ENCODE measurements around the gene SMIM24. TPM values are rescaled to one million over a fixed set of nuclear protein-coding genes. Genes with fewer than 3 reads are reported as not detected.

The SMIM24 gene
- total and polyA plus RNA-seq, 2 donors (not counting 1 experiment from before 2014, with no cell fraction given) = not detected

GRCh38 chr19:3522421-3523360, 42.4 kb upstream of the SMIM24 start:
- intact Hi-C loops (cut with micrococcal nuclease) = no loop called here
- Histone ChIP-seq H3K4me1 (ENCODE audit: control insufficient read depth in 2 of 2, insufficient read depth in 2 of 2, low read length in 2 of 2) (peaks cover 0 to 11% of the 10 kb centered on the region in 2 donors), H3K9ac (ENCODE audit: low read length) (no peak overlapping the region), H3K36me3 (replicated peaks in 1 of 2; ENCODE audit: control extremely low read depth in 1 of 2, control insufficient read depth in 1 of 2, extremely low read depth in 1 of 2, insufficient read depth in 2 of 2, low read length in 1 of 2) (peaks cover 0 to 68% of the 10 kb centered on the region in 2 experiments), H3K27me3 (replicated peaks in 1 of 4; ENCODE audit: control extremely low read depth in 1 of 4, control insufficient read depth in 3 of 4, insufficient read depth in 4 of 4, low read length in 3 of 4) (no peaks in the 10 kb centered on the region), H4K20me1 (ENCODE audit: control insufficient read depth, insufficient read depth, low read length, poor library complexity, severe bottlenecking) (peaks cover 96% of the 10 kb centered on the region), H3K79me2 (ENCODE audit: control insufficient read depth, insufficient read depth, low read length) (peaks cover 76% of the 10 kb centered on the region), H3K9me3 (ENCODE audit: control extremely low read depth in 1 of 3, control insufficient read depth in 2 of 3, insufficient read depth in 1 of 3, low read length in 2 of 3) (no peaks in the 10 kb centered on the region), H3K27ac (ENCODE audit: low read length in 2 of 2) (no peak overlapping the region), H3K4me2 (replicated peaks; ENCODE audit: low read depth, low read length, poor library complexity, severe bottlenecking) (no peak overlapping the region), H3K4me3 (ENCODE audit: control extremely low read depth in 1 of 5, extremely low read depth in 1 of 5, insufficient read depth in 1 of 5, low read depth in 2 of 5, low read length in 4 of 5) (no peak overlapping the region), H2AFZ (ENCODE audit: insufficient read depth, low read depth, low read length, poor library complexity, severe bottlenecking) (no peak overlapping the region)
- TF ChIP-seq, protein P1, sequence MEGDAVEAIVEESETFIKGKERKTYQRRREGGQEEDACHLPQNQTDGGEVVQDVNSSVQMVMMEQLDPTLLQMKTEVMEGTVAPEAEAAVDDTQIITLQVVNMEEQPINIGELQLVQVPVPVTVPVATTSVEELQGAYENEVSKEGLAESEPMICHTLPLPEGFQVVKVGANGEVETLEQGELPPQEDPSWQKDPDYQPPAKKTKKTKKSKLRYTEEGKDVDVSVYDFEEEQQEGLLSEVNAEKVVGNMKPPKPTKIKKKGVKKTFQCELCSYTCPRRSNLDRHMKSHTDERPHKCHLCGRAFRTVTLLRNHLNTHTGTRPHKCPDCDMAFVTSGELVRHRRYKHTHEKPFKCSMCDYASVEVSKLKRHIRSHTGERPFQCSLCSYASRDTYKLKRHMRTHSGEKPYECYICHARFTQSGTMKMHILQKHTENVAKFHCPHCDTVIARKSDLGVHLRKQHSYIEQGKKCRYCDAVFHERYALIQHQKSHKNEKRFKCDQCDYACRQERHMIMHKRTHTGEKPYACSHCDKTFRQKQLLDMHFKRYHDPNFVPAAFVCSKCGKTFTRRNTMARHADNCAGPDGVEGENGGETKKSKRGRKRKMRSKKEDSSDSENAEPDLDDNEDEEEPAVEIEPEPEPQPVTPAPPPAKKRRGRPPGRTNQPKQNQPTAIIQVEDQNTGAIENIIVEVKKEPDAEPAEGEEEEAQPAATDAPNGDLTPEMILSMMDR (IDR thresholded peaks at IDR 0.05) = no peak
- WGBS (ENCODE audit: insufficient coverage) = 97% methylated on average over 37 of the region's 40 CpGs
- H3K4me3 Mint-ChIP-seq = no peak overlapping the region
- no peaks in the 10 kb centered on the region for H3K27me3 Mint-ChIP-seq
- H3K27ac Mint-ChIP-seq = no peak overlapping the region
- no peaks in the 10 kb centered on the region for H3K9me3 Mint-ChIP-seq (ENCODE audit: insufficient read depth)
- peaks cover 17% of the 10 kb centered on the region for H3K4me1 Mint-ChIP-seq
- no peak for DNase-seq
- ATAC-seq (ENCODE audit: low read depth) = no peak
- ChIA-PET POLR2A (interaction anchor here (0.6 to 0.7 kb wide), 2 partner anchors 19 to 1599 kb away, joined by 4 to 6 read pairs; no protein-coding TSS in a partner anchor), CTCF (no interaction called here)

DNA sequence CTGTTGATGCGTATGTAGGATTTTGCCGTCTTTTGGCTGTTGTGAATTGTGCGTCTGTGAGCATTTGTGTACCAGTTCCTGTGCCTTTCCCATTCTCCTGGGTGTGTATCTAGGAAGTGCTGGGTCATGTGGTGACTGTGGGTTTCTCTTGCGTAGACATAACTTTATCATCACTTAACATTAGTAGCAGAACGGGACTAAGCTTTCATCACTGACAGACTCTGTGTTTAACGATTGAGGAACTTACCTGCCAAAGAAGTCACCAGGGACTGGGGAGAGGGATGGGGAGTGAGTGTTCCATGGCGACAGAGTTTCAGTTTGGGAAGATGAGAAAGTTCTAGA, 40.8 kb upstream of the SMIM24 start:
- 85% methylated on average over 5 of the region's 7 CpGs for WGBS (ENCODE audit: insufficient coverage)
- ChIA-PET CTCF (no interaction called here), POLR2A (no interaction called here)
- Mint-ChIP-seq H3K4me3 (no peak overlapping the region), H3K27me3 (no peaks in the 10 kb centered on the region), H3K4me1 (peaks cover 29% of the 10 kb centered on the region), H3K27ac (no peak overlapping the region), H3K9me3 (ENCODE audit: insufficient read depth) (no peaks in the 10 kb centered on the region)
- no peak overlapping the region for H2AFZ ChIP-seq (ENCODE audit: insufficient read depth, low read depth, low read length, poor library complexity, severe bottlenecking)
- no peak overlapping the region for H3K9ac ChIP-seq (ENCODE audit: low read length)
- H3K36me3 ChIP-seq (replicated peaks in 1 of 2; ENCODE audit: control extremely low read depth in 1 of 2, control insufficient read depth in 1 of 2, extremely low read depth in 1 of 2, insufficient read depth in 2 of 2, low read length in 1 of 2) = peaks cover 0 to 52% of the 10 kb centered on the region in 2 experiments
- peaks cover 8 to 27% of the 10 kb centered on the region in 2 donors for H3K4me1 ChIP-seq (ENCODE audit: control insufficient read depth in 2 of 2, insufficient read depth in 2 of 2, low read length in 2 of 2)
- H3K27ac ChIP-seq (ENCODE audit: low read length in 2 of 2) = no peak overlapping the region
- no peak for DNase-seq
- intact Hi-C loops (cut with micrococcal nuclease) = no loop called here
- TF ChIP-seq EZH2 (IDR thresholded peaks at IDR 0.05; ENCODE audit: borderline replicate concordance, insufficient read depth, low read depth, low read length, poor library complexity, severe bottlenecking) = no peak
- TF ChIP-seq, protein P1 (IDR thresholded peaks at IDR 0.05) = no peak
- no peak for ATAC-seq (ENCODE audit: low read depth)
- H3K27me3 ChIP-seq (replicated peaks in 1 of 4; ENCODE audit: control extremely low read depth in 1 of 4, control insufficient read depth in 3 of 4, insufficient read depth in 4 of 4, low read length in 3 of 4) = no peaks in the 10 kb centered on the region
- no peak overlapping the region for H3K4me3 ChIP-seq (ENCODE audit: control extremely low read depth in 1 of 5, extremely low read depth in 1 of 5, insufficient read depth in 1 of 5, low read depth in 2 of 5, low read length in 4 of 5)
- H4K20me1 ChIP-seq (ENCODE audit: control insufficient read depth, insufficient read depth, low read length, poor library complexity, severe bottlenecking) = peaks cover 94% of the 10 kb centered on the region
- peaks cover 89% of the 10 kb centered on the region for H3K79me2 ChIP-seq (ENCODE audit: control insufficient read depth, insufficient read depth, low read length)
- H3K4me2 ChIP-seq (replicated peaks; ENCODE audit: low read depth, low read length, poor library complexity, severe bottlenecking) = no peak overlapping the region
- H3K9me3 ChIP-seq (ENCODE audit: control extremely low read depth in 1 of 3, control insufficient read depth in 2 of 3, insufficient read depth in 1 of 3, low read length in 2 of 3) = peaks cover 0 to 5% (median 0%) of the 10 kb centered on the region in 3 donors

Measured in B cell (primary cell).